ENCODE results near the gene FAM78A.

The FAM78A gene

GRCh38 chr9:131260751-131261452 lies 15.4 kb downstream of the FAM78A start:
- Histone ChIP-seq H3K4me2 (ENCODE audit: low read length) (no peak overlapping the region), H4K20me1 (ENCODE audit: insufficient read depth, low read length) (peaks cover 11% of the 10 kb centered on the region), H3K4me1 (ENCODE audit: low read length) (peaks cover 34% of the 10 kb centered on the region), H3K27ac (ENCODE audit: low read length) (no peak overlapping the region), H3K9me3 (ENCODE audit: insufficient read depth, low read length) (no peaks in the 10 kb centered on the region), H3K79me2 (ENCODE audit: low read length) (peaks cover 33% of the 10 kb centered on the region), H3K9ac (ENCODE audit: low read length) (no peak overlapping the region), H2AFZ (ENCODE audit: low read depth, low read length) (no peak overlapping the region), H3K27me3 (ENCODE audit: low read depth, low read length) (no peaks in the 10 kb centered on the region), H3K36me3 (replicated peaks; ENCODE audit: low read depth, low read length) (peaks cover 19% of the 10 kb centered on the region), H3K4me3 (ENCODE audit: low read length) (no peak overlapping the region)
- no peak for TF ChIP-seq EZH2phosphoT487 (IDR thresholded peaks at IDR 0.05; ENCODE audit: low read depth)
- no peak for TF ChIP-seq CTCF (IDR thresholded peaks at IDR 0.05; ENCODE audit: low read depth, low read length)

DNA sequence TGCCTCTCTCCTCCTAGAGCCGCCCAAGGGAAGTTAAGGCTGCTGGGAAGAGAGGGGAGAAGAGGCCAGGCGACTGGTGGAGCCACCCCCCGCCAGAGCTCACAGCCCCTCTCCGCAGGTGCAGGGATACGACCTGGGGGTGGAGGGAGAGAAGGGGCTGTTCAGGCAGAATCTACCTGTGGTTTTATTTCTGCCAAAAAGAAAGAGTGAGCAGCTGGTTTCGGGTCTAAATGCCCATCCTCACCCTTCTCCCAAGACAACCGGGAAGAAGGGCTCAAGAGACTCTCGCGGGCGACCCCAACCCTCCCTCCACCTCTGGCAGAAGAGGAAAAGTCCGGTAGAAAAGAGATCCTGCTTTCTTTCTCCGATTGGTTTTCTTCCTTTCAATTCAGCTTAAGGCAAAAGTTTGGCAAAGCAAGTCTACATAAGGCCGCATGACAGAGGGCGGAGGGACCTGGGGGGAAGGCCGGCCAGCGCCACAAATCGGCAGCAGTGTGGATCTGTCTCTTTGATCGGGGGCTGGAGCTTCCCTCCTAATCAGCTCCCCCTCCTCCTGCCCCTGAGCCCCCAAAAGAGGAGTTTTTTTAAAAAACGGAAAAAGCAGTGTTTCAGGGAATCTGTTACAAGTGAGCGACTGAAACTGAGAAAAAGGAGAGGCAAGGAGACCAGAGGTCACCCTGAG lies 16.3 kb downstream of the FAM78A start:
- no peak overlapping the region for H2AFZ ChIP-seq (ENCODE audit: low read depth, low read length)
- no peak overlapping the region for H3K27ac ChIP-seq (ENCODE audit: low read length)
- no peak overlapping the region for H3K4me2 ChIP-seq (ENCODE audit: low read length)
- no peak for TF ChIP-seq CTCF (IDR thresholded peaks at IDR 0.05; ENCODE audit: low read depth, low read length)
- TF ChIP-seq EZH2phosphoT487 (IDR thresholded peaks at IDR 0.05; ENCODE audit: low read depth): no peak
- H3K4me1 ChIP-seq (ENCODE audit: low read length): peaks cover 39% of the 10 kb centered on the region
- H4K20me1 ChIP-seq (ENCODE audit: insufficient read depth, low read length): peaks cover 7% of the 10 kb centered on the region
- no peak overlapping the region for H3K4me3 ChIP-seq (ENCODE audit: low read length)
- H3K9me3 ChIP-seq (ENCODE audit: insufficient read depth, low read length): no peaks in the 10 kb centered on the region
- H3K79me2 ChIP-seq (ENCODE audit: low read length): peaks cover 28% of the 10 kb centered on the region
- no peak overlapping the region for H3K9ac ChIP-seq (ENCODE audit: low read length)
- H3K36me3 ChIP-seq (replicated peaks; ENCODE audit: low read depth, low read length): peaks cover 19% of the 10 kb centered on the region
- H3K27me3 ChIP-seq (ENCODE audit: low read depth, low read length): no peaks in the 10 kb centered on the region

- H3K4me1 ChIP-seq (ENCODE audit: low read length): peaks cover 39% of the 10 kb centered on the region
- TF ChIP-seq EZH2phosphoT487 (IDR thresholded peaks at IDR 0.05; ENCODE audit: low read depth): no peak
- no peak for TF ChIP-seq CTCF (IDR thresholded peaks at IDR 0.05; ENCODE audit: low read depth, low read length)
- H2AFZ ChIP-seq (ENCODE audit: low read depth, low read length): no peak overlapping the region
- H3K9ac ChIP-seq (ENCODE audit: low read length): no peak overlapping the region
- H3K79me2 ChIP-seq (ENCODE audit: low read length): peaks cover 24% of the 10 kb centered on the region
- peaks cover 19% of the 10 kb centered on the region for H3K36me3 ChIP-seq (replicated peaks; ENCODE audit: low read depth, low read length)
- H4K20me1 ChIP-seq (ENCODE audit: insufficient read depth, low read length): peaks cover 7% of the 10 kb centered on the region
- H3K4me3 ChIP-seq (ENCODE audit: low read length): no peak overlapping the region
- H3K9me3 ChIP-seq (ENCODE audit: insufficient read depth, low read length): no peaks in the 10 kb centered on the region
- no peaks in the 10 kb centered on the region for H3K27me3 ChIP-seq (ENCODE audit: low read depth, low read length)
- H3K4me2 ChIP-seq (ENCODE audit: low read length): no peak overlapping the region
- no peak overlapping the region for H3K27ac ChIP-seq (ENCODE audit: low read length)
These were observed 16.8 kb downstream of the FAM78A start for GRCh38 chr9:131259432-131259898.

DNA sequence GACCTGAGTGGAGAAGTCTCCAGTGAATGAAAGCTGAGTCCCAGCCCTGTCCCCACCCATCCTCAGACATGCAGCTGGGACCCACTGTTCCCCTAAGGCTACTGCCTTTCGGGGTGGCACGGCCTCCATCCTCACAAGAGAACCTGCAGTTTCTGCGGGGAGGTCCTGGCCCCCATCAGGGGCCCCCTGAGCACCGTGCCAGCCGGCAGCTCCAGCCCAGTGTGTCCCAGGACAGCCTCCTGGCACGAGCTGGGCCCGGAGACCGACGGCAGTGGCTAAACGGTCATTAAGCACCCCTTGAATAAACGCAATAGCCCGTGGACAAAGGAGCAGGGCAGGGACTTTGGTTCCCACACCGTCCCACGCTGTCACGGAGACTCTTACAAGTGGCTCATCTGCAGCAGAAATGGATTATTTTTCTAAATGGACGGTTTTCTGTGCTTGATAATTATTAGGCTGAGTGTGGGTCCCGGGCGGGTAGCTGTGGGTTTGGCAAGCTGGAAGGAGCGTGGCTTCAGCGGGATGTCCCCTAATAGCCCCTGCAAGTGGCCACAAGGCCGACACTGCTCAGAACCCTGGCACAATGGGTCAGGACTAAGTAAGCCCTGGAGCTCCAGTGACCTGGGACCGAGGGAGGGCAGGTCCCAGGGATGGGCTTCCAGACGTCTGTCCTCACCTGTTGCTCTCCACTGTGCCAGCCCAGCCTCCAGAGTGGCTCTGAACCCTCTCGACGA lies 17.4 kb downstream of the FAM78A start:
- TF ChIP-seq CTCF (IDR thresholded peaks at IDR 0.05; ENCODE audit: low read depth, low read length) (no peak), EZH2phosphoT487 (IDR thresholded peaks at IDR 0.05; ENCODE audit: low read depth) (no peak)
- H3K27me3 ChIP-seq (ENCODE audit: low read depth, low read length): no peaks in the 10 kb centered on the region
- peaks cover 18% of the 10 kb centered on the region for H3K79me2 ChIP-seq (ENCODE audit: low read length)
- no peak overlapping the region for H3K9ac ChIP-seq (ENCODE audit: low read length)
- peaks cover 37% of the 10 kb centered on the region for H3K4me1 ChIP-seq (ENCODE audit: low read length)
- no peak overlapping the region for H3K27ac ChIP-seq (ENCODE audit: low read length)
- H3K9me3 ChIP-seq (ENCODE audit: insufficient read depth, low read length): no peaks in the 10 kb centered on the region
- peaks cover 19% of the 10 kb centered on the region for H3K36me3 ChIP-seq (replicated peaks; ENCODE audit: low read depth, low read length)
- H4K20me1 ChIP-seq (ENCODE audit: insufficient read depth, low read length): peaks cover 6% of the 10 kb centered on the region
- H2AFZ ChIP-seq (ENCODE audit: low read depth, low read length): no peak overlapping the region
- no peak overlapping the region for H3K4me3 ChIP-seq (ENCODE audit: low read length)
- H3K4me2 ChIP-seq (ENCODE audit: low read length): no peak overlapping the region

Measured in OCI-LY3 (cell line).